Endothelial cell of umbilical vein (primary cell): ENCODE results near the gene CHSY1.

ENCODE experiments used
- EZH2 ChIP-seq: IDR thresholded peaks from 2 replicates; pipeline ENCODE4 v1.6.1; 2012; ENCODE audit warnings: borderline replicate concordance, low read depth, mild to moderate bottlenecking, moderate library complexity, low read length, inconsistent platforms; ENCODE audit not compliant: severe bottlenecking
- POLR2A ChIP-seq: IDR thresholded peaks from 2 replicates; pipeline ENCODE4 v1.6.1; 2012; ENCODE audit warnings: low read depth, mild to moderate bottlenecking, control low read depth, low read length
- POLR2AphosphoS5 ChIP-seq: IDR thresholded peaks from 2 replicates; pipeline ENCODE4 v1.6.1; 2012; ENCODE audit warnings: low read depth, mild to moderate bottlenecking, control low read depth, low read length, moderate library complexity; ENCODE audit not compliant: insufficient read depth
- TF ChIP-seq, protein P1 (sequence below): IDR thresholded peaks from 2 replicates; pipeline ENCODE4 v1.6.1; 2011; ENCODE audit not compliant: insufficient read depth, insufficient read length
- TF ChIP-seq, protein P2 (sequence below), 2 donors: IDR thresholded peaks; 1 replicate in 1 of 2; 2 replicates in 1 of 2; pipeline ENCODE4 v1.5.1; 2011; ENCODE audit warnings: low read length in 2 of 2, mild to moderate bottlenecking in 2 of 2, moderate library complexity in 2 of 2, control low read depth in 1 of 2, inconsistent platforms in 1 of 2, low read depth in 1 of 2; ENCODE audit not compliant: insufficient read depth in 1 of 2; ENCODE audit errors: extremely low read depth in 1 of 2

DNA sequence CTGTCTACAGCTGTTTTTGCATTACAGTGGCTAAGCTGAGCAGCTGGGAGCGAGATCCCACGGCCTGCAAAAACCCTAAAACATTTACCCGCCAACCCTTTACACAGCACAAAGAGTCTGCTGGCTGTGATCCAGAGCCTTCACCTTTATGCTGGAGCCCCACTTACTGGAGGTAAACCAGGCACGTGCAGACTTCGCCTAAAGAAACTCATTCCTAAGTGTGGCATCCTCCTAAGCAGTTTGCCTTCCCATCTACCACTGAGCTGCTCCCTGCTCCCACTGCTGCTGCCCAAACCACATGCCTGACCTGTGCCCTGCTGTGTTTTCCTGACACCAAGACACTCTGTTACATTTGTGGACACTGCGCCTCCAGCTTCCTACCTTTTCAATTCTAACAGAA lies 53.0 kb downstream of the CHSY1 start:
- TF ChIP-seq, protein P1, sequence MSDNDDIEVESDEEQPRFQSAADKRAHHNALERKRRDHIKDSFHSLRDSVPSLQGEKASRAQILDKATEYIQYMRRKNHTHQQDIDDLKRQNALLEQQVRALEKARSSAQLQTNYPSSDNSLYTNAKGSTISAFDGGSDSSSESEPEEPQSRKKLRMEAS, result no peak
- no peak for TF ChIP-seq EZH2
- TF ChIP-seq, protein P2, sequence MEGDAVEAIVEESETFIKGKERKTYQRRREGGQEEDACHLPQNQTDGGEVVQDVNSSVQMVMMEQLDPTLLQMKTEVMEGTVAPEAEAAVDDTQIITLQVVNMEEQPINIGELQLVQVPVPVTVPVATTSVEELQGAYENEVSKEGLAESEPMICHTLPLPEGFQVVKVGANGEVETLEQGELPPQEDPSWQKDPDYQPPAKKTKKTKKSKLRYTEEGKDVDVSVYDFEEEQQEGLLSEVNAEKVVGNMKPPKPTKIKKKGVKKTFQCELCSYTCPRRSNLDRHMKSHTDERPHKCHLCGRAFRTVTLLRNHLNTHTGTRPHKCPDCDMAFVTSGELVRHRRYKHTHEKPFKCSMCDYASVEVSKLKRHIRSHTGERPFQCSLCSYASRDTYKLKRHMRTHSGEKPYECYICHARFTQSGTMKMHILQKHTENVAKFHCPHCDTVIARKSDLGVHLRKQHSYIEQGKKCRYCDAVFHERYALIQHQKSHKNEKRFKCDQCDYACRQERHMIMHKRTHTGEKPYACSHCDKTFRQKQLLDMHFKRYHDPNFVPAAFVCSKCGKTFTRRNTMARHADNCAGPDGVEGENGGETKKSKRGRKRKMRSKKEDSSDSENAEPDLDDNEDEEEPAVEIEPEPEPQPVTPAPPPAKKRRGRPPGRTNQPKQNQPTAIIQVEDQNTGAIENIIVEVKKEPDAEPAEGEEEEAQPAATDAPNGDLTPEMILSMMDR (IDR thresholded peaks at IDR 0.05; ENCODE audit: extremely low read depth in 1 of 2, insufficient read depth in 1 of 2, low read depth in 1 of 2, low read length in 2 of 2), result no peak
- TF ChIP-seq POLR2A, result no peak
- no peak for TF ChIP-seq POLR2AphosphoS5
